HG02759 (cell line): ENCODE measurements around the gene ST8SIA6.

Experiments
- ATAC-seq: cut with Tn5 transposase; IDR thresholded peaks from one replicate; pipeline ENCODE4 v1.9.1; 2021; ENCODE audit warnings: mild to moderate bottlenecking, moderate library complexity; ENCODE audit not compliant: unreplicated experiment

The ST8SIA6 gene

GRCh38 chr10:17276756-17277424, 177.5 kb downstream of the ST8SIA6 start:
- no peak for ATAC-seq

DNA sequence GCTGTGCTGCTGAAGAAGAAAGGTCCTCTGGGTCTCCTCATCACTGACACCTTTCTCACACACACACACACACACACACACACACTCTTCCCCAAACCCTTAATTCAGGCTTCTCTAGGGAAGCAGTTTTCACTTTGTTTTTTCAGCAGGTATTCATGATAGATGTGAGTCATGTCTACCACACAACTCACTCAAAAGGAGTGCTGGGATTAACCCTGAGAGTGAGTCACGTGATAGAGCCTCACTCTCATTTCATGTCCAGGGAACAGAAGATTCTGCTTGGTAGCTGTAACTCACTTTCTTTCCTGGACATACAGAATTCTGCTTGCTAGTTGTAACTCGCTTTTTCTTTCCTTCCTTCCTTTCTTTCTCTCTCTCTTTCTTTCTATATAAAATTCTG, 181.0 kb downstream of the ST8SIA6 start:
- no peak for ATAC-seq

DNA sequence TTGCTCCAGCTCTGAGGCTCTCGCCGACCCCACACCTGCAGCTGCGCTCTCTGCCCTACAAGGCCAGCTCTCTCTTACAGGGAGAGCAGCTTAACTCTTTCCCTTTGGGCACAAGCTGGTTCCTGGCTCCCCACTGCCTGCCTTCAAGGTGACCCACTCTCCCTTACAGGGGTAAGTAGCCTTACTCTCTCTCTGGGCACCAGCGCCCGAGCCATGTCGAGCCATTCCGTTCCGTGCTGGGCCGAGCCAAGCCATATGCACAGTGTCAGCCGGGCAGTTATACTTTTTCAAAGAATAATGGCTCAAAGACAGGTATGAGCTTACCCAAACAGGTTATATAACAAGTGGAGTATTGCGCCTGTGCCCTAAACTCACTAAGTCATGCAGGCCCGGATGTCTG, 181.7 kb downstream of the ST8SIA6 start:
- ATAC-seq, result no peak
